SU-DHL-6 (cell line): ENCODE data around the gene TMEM167A.

ENCODE experiments used
- EZH2phosphoT487 ChIP-seq: fragments of 200-600 bp; sonication (generic), shearing (Covaris generic); conservative IDR thresholded peaks from 2 replicates; pipeline ENCODE4 v1.6.1; 2018; ENCODE audit warnings: mild to moderate bottlenecking, antibody characterized with exemption, low read length, moderate library complexity, mixed read lengths
- TF ChIP-seq, protein P1 (sequence below): fragments of 200-600 bp; sonication (generic); IDR thresholded peaks from one replicate; pipeline ENCODE4 v1.5.1; 2017; ENCODE audit warnings: antibody characterized with exemption, mild to moderate bottlenecking, low read length, moderate library complexity; ENCODE audit not compliant: insufficient read depth, poor library complexity, severe bottlenecking

DNA sequence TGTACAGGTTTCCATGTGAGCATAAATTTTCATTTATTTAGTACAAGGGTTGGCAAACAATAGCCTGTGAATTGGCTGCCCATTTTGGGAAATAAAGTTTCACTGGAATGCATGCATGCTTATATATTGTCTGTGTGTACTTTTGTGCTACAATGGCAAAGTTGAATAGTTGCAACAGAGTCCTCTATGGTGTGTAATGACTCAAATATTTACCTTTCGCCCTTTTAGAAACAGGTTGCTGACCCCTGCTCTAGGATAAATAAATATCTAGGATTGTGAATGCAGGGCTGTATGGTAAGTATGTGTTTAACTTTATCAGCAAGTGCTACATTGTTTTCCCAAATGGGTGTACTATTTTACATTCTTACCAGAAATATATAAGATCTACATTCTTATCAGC lies 47.4 kb upstream of the TMEM167A start:
- TF ChIP-seq, protein P1, sequence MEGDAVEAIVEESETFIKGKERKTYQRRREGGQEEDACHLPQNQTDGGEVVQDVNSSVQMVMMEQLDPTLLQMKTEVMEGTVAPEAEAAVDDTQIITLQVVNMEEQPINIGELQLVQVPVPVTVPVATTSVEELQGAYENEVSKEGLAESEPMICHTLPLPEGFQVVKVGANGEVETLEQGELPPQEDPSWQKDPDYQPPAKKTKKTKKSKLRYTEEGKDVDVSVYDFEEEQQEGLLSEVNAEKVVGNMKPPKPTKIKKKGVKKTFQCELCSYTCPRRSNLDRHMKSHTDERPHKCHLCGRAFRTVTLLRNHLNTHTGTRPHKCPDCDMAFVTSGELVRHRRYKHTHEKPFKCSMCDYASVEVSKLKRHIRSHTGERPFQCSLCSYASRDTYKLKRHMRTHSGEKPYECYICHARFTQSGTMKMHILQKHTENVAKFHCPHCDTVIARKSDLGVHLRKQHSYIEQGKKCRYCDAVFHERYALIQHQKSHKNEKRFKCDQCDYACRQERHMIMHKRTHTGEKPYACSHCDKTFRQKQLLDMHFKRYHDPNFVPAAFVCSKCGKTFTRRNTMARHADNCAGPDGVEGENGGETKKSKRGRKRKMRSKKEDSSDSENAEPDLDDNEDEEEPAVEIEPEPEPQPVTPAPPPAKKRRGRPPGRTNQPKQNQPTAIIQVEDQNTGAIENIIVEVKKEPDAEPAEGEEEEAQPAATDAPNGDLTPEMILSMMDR: no peak
- TF ChIP-seq EZH2phosphoT487: no peak
